Loucy (cell line): ENCODE measurements around the gene POLD1.

ENCODE experiments used
- H2AFZ ChIP-seq: fragments of 200-600 bp; sonication (generic); 2 replicates; pipeline ENCODE4 v1.6.0; 2016; ENCODE audit warnings: antibody characterized with exemption, mild to moderate bottlenecking, low read length, moderate library complexity
- H3F3A ChIP-seq: fragments of 200-600 bp; 2 replicates; pipeline ENCODE4 v1.6.0; 2016; ENCODE audit warnings: antibody characterized with exemption, low read depth, mild to moderate bottlenecking
- H3K27me3 ChIP-seq: fragments of 200-600 bp; sonication (generic); 2 replicates; pipeline ENCODE4 v1.6.1; 2014; ENCODE audit warnings: low read length, mild to moderate bottlenecking; ENCODE audit not compliant: insufficient read depth, poor library complexity, severe bottlenecking
- H3K36me3 ChIP-seq: fragments of 200-600 bp; sonication (generic); 2 replicates; pipeline ENCODE4 v1.6.1; 2016; ENCODE audit warnings: low read length; ENCODE audit not compliant: insufficient read depth
- H3K4me1 ChIP-seq: fragments of 200-600 bp; sonication (generic); 2 replicates; pipeline ENCODE4 v1.5.1; 2014; ENCODE audit warnings: low read length, mild to moderate bottlenecking; ENCODE audit not compliant: insufficient read depth, poor library complexity, severe bottlenecking
- H3K4me2 ChIP-seq: fragments of 200-600 bp; sonication (generic); 2 replicates; pipeline ENCODE4 v1.6.0; 2014; ENCODE audit warnings: antibody characterized with exemption, low read length, low read depth, mild to moderate bottlenecking; ENCODE audit not compliant: poor library complexity, severe bottlenecking
- H3K4me3 ChIP-seq: fragments of 200-600 bp; sonication (generic); 2 replicates; pipeline ENCODE4 v1.5.1; 2014; ENCODE audit warnings: low read length, mild to moderate bottlenecking, mixed read lengths; ENCODE audit not compliant: poor library complexity, severe bottlenecking
- H3K79me2 ChIP-seq: fragments of 200-600 bp; sonication (generic); 2 replicates; pipeline ENCODE4 v1.6.1; 2014; ENCODE audit warnings: low read length; ENCODE audit not compliant: insufficient read depth
- H3K9ac ChIP-seq: fragments of 200-600 bp; sonication (generic); 2 replicates; pipeline ENCODE4 v1.6.0; 2014; ENCODE audit warnings: mild to moderate bottlenecking, low read depth, low read length, moderate library complexity; ENCODE audit not compliant: poor library complexity, severe bottlenecking
- H3K9me2 ChIP-seq: fragments of 200-600 bp; sonication (generic); replicated peaks from 2 replicates; pipeline ENCODE4 v1.6.1; 2016; ENCODE audit warnings: low read depth, low read length, mixed read lengths
- H3K9me3 ChIP-seq: fragments of 200-600 bp; sonication (generic); 2 replicates; pipeline ENCODE4 v1.6.1; 2014; ENCODE audit warnings: mild to moderate bottlenecking, antibody characterized with exemption, low read length, low read depth; ENCODE audit not compliant: insufficient read depth
- H4K20me1 ChIP-seq: fragments of 200-600 bp; sonication (generic); 2 replicates; pipeline ENCODE4 v1.6.0; 2014; ENCODE audit warnings: antibody characterized with exemption, low read length, mild to moderate bottlenecking; ENCODE audit not compliant: insufficient read depth, poor library complexity, severe bottlenecking
- EZH2phosphoT487 ChIP-seq: fragments of 200-600 bp; IDR thresholded peaks from 2 replicates; pipeline ENCODE4 v1.6.1; 2018; ENCODE audit warnings: antibody characterized with exemption, mild to moderate bottlenecking, moderate library complexity, borderline replicate concordance
- TF ChIP-seq, protein P1 (sequence below): fragments of 200-600 bp; sonication (generic); conservative IDR thresholded peaks from 2 replicates; pipeline ENCODE4 v1.5.1; 2014; ENCODE audit warnings: mild to moderate bottlenecking, antibody characterized with exemption, low read length

Gene POLD1

DNA sequence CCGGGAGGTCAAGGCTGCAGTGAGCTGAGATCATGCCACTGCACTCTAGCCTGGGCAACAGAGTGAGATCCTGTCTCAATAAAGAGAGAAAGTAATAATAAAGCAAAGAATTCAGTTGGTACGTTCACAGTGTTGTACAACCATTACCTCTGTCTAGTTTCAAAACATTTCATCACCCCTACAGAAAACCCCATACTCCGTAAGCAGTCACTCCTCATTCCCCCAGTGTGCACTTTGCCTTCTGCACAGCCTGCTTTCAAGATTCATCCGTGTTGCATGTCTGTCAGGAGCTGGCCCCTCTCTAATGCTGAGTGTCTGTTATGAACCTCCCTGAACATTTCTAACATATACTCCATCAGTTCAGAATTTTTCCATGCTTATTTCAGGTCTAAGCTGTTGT is 9.4 kb downstream of the POLD1 start:
- H3K9ac ChIP-seq, result no peak overlapping the region
- H3K36me3 ChIP-seq, result peaks cover 6% of the 10 kb centered on the region; the same call in 1 of the 2 replicates
- TF ChIP-seq, protein P1, sequence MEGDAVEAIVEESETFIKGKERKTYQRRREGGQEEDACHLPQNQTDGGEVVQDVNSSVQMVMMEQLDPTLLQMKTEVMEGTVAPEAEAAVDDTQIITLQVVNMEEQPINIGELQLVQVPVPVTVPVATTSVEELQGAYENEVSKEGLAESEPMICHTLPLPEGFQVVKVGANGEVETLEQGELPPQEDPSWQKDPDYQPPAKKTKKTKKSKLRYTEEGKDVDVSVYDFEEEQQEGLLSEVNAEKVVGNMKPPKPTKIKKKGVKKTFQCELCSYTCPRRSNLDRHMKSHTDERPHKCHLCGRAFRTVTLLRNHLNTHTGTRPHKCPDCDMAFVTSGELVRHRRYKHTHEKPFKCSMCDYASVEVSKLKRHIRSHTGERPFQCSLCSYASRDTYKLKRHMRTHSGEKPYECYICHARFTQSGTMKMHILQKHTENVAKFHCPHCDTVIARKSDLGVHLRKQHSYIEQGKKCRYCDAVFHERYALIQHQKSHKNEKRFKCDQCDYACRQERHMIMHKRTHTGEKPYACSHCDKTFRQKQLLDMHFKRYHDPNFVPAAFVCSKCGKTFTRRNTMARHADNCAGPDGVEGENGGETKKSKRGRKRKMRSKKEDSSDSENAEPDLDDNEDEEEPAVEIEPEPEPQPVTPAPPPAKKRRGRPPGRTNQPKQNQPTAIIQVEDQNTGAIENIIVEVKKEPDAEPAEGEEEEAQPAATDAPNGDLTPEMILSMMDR, result no peak
- no peak for TF ChIP-seq EZH2phosphoT487
- no peaks in the 10 kb centered on the region for H3K27me3 ChIP-seq
- no peaks in the 10 kb centered on the region for H3F3A ChIP-seq
- no peak overlapping the region for H3K4me3 ChIP-seq
- peaks cover 32% of the 10 kb centered on the region; the same call in 1 of the 2 replicates for H3K79me2 ChIP-seq
- no peaks in the 10 kb centered on the region for H3K9me3 ChIP-seq
- peaks cover 5% of the 10 kb centered on the region for H4K20me1 ChIP-seq
- H2AFZ ChIP-seq, result no peak overlapping the region
- H3K9me2 ChIP-seq, result no peaks in the 10 kb centered on the region
- H3K4me2 ChIP-seq, result no peak overlapping the region
- H3K4me1 ChIP-seq, result no peaks in the 10 kb centered on the region

DNA sequence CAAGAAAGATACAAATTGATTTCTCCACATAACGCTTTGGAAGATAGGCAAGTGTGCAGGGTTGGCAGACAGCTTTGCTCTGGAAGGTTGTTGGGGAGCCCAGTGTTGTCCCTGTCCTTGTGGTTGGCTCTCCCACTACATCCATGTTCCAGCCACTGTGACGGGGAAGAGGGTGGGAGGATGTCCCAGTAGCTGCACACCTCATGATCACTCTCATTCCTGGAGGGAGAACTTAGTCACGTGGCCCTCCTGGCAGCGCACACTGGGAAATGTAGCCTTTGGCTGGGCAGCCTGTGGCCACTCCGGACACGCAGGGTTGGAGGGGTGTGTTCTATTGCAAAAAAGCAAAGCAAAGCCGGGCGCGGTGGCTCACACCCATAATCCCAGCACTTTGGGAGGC is 9.9 kb downstream of the POLD1 start:
- H3K9ac ChIP-seq, result no peak overlapping the region
- H3K4me2 ChIP-seq, result no peak overlapping the region
- TF ChIP-seq EZH2phosphoT487, result no peak
- TF ChIP-seq, protein P1, result no peak
- H3F3A ChIP-seq, result no peaks in the 10 kb centered on the region
- peaks cover 8% of the 10 kb centered on the region; the same call in 1 of the 2 replicates for H3K36me3 ChIP-seq
- H2AFZ ChIP-seq, result no peak overlapping the region
- H3K4me1 ChIP-seq, result no peaks in the 10 kb centered on the region
- H4K20me1 ChIP-seq, result peaks cover 3% of the 10 kb centered on the region
- no peaks in the 10 kb centered on the region for H3K9me2 ChIP-seq
- H3K79me2 ChIP-seq, result peaks cover 28% of the 10 kb centered on the region; the same call in 1 of the 2 replicates
- no peaks in the 10 kb centered on the region for H3K9me3 ChIP-seq
- no peak overlapping the region for H3K4me3 ChIP-seq
- H3K27me3 ChIP-seq, result no peaks in the 10 kb centered on the region

DNA sequence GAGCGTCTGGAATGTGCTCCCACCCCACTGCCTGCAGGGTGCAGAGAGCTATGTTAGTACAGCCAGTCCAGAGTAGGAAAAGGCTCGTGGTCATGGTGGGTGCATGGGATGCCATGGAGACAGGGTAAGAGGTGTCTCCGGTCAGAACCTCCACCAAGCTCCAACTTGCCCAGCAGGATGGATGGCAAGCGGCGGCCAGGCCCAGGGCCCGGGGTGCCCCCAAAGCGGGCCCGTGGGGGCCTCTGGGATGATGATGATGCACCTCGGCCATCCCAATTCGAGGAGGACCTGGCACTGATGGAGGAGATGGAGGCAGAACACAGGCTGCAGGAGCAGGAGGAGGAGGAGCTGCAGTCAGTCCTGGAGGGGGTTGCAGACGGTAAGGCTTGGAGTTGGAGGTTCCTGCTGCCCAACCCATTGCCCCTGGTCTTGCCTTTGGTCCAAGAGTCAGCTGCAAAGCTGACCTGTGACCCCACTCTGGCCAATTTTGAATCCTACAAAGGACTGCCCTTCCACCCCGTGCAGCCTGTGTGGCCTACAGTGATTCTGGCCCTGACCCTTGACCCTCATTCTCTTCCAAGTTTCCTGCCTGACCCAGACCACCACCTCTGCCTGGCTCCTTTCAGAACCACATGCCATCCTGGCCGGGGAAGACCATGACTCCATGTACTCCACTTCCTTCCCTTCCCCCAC is 14.7 kb downstream of the POLD1 start:
- no peaks in the 10 kb centered on the region for H3K4me1 ChIP-seq
- TF ChIP-seq, protein P1, result no peak
- TF ChIP-seq EZH2phosphoT487, result no peak
- H2AFZ ChIP-seq, result no peak overlapping the region
- H3K9me2 ChIP-seq, result no peaks in the 10 kb centered on the region
- H3K79me2 ChIP-seq, result peaks cover 5% of the 10 kb centered on the region; the same call in 1 of the 2 replicates
- H4K20me1 ChIP-seq, result no peaks in the 10 kb centered on the region
- H3K36me3 ChIP-seq, result peaks cover 24% of the 10 kb centered on the region; the same call in 1 of the 2 replicates
- H3K27me3 ChIP-seq, result no peaks in the 10 kb centered on the region
- no peaks in the 10 kb centered on the region for H3K9me3 ChIP-seq
- H3F3A ChIP-seq, result no peaks in the 10 kb centered on the region
- H3K4me2 ChIP-seq, result no peak overlapping the region
- no peak overlapping the region for H3K4me3 ChIP-seq
- no peak overlapping the region for H3K9ac ChIP-seq
